Left renal pelvis (tissue), 4 donors: ENCODE measurements around the gene EPS8L1. TPM values are rescaled to one million over a fixed set of nuclear protein-coding genes. Genes with fewer than 3 reads are reported as not detected.

Experiments used
- DNase-seq, 4 donors: peaks; one replicate each; pipeline ENCODE4 v3.0.0-alpha.2; 2013; ENCODE audit warnings: low read depth in 4 of 4, low spot score in 3 of 4
- polyA plus RNA-seq, 4 donors: library from polyadenylated mRNA; unstranded; fragments of 120-200 nt; gene quantifications; one replicate each; pipeline ENCODE4 v1.2.1, GENCODE V29; 2013; ENCODE audit not compliant: insufficient read length in 4 of 4

Gene EPS8L1
- polyA plus RNA-seq, 4 donors = 1.5 to 92.9 (median 53.5) TPM

GRCh38 chr19:55112777-55113569 lies 37.3 kb downstream of the EPS8L1 start:
- no peak for DNase-seq

DNA sequence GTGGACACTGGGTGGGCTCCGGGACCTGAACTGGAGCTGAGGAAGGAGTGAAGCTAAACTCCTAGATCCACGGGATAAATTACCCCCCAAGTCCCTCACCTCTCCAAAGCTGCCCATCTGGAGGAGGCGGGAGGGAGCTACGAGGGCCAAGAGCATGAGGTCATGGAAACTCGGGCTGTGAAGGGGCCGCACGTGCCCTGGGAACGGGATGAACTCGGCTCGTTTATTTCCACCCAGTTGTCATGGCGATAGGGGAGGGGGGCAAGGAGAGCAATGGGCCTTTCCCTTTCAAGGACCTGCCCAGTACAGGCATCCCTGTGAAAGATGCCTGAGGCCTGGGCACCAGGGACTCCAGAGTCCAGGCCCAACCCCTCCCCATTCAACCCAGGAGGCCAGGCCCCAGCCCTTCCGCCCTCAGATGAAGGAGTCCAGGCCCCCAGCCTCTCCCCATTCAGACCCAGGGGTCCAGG lies 37.9 kb downstream of the EPS8L1 start:
- DNase-seq = peak; percentile 62 to 85 (median 76)

DNA sequence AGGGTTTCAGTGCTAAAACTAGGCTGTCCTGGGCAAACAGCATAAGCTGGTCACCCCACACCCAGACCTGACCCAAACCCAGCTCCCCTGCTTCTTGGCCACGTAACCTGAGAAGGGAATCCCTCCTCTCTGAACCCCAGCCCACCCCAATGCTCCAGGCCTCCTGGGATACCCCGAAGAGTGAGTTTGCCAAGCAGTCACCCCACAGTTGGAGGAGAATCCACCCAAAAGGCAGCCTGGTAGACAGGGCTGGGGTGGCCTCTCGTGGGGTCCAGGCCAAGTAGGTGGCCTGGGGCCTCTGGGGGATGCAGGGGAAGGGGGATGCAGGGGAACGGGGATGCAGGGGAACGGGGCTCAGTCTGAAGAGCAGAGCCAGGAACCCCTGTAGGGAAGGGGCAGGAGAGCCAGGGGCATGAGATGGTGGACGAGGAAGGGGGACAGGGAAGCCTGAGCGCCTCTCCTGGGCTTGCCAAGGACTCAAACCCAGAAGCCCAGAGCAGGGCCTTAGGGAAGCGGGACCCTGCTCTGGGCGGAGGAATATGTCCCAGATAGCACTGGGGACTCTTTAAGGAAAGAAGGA lies 39.0 kb downstream of the EPS8L1 start:
- no peak for DNase-seq

GRCh38 chr19:55115446-55116065 lies 39.9 kb downstream of the EPS8L1 start:
- no peak for DNase-seq

DNA sequence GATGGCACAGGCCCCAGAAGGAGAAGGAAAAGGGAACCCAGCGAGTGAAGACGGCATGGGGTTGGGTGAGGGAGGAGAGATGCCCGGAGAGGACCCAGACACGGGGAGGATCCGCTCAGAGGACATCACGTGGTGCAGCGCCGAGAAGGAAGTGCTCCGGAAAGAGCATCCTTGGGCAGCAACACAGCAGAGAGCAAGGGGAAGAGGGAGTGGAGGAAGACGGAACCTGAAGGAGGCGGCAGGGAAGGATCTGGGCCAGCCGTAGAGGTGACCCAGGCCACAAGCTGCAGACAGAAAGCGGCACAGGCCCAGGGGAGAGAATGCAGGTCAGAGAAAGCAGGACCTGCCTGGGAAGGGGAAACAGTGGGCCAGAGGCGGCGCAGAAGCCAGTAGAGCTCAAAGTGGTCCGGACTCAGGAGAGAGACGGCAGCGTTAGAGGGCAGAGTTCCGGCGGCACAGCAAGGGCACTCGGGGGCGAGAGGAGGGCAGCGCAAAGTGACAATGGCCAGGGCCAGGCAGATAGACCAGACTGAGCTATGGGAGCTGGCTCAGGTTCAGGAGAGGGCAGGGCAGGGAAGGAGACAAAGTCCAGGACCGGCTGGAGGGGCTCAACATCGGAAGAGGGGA lies 40.7 kb downstream of the EPS8L1 start:
- DNase-seq = no peak

DNA sequence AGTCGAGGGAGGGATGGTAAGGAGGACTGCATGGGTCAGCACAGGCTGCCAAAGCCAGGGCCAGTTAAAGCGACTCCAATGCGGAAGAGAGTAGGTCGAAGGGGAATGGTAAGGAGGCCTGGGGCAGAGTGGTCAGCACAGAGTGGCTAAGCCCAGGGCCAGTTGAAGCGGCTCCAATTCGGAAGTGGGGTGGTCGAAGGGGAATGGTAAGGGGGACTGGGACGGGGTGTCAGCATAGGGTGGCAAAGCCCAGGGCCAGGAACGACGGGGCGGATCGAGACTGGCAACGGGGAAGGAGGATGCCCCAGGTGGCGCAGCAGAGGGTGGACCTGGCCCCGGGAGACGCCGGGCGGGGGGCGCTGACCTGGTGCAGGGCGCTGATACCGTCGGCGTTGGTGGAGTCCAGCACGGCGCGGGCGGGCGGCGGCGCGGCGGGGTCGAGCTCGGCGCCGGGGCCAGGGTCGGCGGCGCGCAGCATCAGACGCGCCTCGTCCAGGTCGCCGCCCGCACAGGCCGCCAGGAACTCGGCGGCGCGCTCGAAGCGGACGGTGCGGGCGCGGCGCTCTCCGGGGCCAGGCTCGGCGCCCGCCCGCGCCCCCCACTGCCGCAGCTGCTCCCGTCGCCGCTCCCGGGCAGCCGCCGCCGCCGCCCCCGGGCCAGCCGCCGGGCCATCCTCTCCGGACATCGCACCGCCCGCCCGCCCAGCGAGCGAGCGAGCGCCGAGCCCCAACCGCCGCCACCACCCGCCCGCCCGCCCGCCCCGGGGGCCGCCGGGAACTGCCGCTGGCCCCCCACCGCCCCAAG lies 41.4 kb downstream of the EPS8L1 start, which contains the start of gene PPP1R12C:
Gene PPP1R12C (minus strand): TSS at position 779 of the 804 bp plus-strand sequence. CDS start 94 bp downstream, at position 685.
- DNase-seq = no peak

GRCh38 chr19:55117663-55118391 lies 42.2 kb downstream of the EPS8L1 start:
- DNase-seq = peak; percentile 95 to 97 (median 96)

DNA sequence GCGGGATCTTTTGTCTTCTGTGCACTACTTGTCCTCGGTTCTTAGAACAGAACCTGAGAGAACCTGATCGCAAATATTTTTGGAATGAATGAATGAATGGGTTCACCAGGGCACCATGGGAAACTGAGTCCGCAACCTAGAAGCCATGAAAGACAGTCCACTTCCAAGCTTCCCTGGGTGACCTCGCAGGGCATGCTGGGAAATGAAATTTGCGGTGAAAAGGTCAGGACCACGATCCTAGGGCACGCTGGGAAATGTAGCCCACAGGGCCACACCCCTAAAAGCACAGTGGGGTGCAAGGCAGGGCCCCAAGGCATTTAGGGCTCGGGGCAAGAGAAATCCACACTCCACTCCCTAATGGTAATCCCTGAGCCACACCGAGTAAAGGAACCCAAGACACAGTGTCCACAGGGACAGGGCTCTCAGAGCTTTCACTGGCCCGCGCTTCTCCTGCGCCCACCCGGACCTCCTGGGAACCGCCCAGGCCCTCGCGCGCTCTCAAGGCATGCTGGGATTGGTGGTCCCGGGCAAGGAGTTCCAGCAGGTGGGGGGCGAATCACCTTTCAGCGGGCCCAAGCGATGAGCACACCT lies 42.8 kb downstream of the EPS8L1 start:
- no peak for DNase-seq

- DNase-seq = no peak
Observed at GRCh38 chr19:55119053-55119452, 43.4 kb downstream of the EPS8L1 start.

DNA sequence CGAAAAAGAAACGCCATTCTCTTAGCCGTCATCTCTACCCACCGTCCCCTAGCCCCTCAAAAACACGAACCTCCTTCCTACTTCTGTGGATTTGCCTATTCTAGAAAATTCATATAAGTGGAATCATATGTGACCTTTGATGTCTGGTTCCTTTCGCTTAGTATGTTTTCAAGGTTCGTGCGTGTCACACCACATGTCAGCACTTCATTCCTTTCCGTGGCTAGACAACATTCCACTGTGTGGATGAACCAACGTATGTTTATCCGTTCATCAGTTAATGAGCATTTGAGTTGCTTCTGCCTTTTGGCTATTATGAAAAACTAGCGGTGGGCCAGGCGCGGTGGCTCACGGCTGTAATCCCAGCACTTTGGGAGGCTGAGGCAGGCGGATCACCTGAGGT lies 55.8 kb downstream of the EPS8L1 start:
- DNase-seq = no peak

- DNase-seq = no peak
Observed at GRCh38 chr19:55132453-55133129, 56.9 kb downstream of the EPS8L1 start.

DNA sequence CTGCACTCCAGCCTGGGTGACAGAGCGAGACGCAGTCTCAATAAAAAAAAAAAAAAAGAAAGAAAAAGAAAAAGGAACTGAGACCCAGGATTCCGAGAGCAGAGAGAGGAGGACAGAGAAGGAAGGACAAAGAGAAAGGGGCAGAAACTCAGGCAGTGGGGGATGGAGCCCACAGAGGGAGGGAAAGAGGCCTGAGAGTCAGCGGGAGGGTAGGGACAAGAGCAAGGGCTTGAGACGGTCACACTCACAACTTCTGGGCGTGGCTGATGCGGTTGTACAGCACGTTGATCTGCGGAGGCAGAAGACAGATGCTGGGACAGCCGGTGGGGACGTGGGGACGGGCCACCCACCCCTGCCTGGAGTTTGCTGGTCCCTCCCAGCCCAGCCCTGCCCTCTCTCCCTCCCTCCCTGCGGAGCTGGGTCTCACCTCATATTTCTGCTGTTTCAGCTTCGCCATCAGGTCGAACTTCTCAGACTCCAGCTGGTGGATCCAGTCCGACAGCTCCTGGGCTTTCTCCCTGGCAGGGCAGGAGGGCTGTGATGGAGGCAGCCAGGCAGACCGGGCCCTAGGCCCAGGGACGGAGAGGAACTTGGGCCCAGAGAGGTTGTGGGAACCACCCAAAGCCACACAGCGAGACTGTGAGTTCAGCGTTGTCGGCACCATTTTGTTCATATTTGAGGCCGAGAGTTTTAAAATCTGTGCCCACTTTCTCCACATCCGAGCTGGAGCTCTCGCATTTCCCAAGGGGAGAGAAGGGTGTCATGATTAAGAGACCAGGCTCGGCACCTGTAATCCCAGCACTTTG lies 58.2 kb downstream of the EPS8L1 start:
- no peak for DNase-seq

DNA sequence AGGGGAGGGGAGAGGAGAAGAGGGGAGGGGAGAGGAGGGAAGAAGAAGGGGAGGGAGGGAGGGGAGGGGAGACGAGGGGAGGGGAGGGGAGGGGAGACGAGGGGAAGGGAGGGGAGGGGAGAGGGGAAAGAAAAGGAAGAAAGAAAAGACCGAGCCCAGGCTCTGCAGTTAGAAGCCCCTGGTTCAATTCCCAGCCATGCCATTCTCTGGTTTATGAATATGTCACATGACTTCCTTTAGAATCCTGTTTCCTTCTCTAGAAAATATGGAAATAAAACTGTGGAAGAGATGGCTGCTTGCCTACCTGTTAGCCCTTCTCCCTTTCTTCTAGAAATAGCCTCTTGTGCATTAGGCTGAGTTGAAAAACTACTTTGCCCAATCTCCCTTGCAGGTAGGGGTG lies 59.1 kb downstream of the EPS8L1 start:
- DNase-seq = no peak

DNA sequence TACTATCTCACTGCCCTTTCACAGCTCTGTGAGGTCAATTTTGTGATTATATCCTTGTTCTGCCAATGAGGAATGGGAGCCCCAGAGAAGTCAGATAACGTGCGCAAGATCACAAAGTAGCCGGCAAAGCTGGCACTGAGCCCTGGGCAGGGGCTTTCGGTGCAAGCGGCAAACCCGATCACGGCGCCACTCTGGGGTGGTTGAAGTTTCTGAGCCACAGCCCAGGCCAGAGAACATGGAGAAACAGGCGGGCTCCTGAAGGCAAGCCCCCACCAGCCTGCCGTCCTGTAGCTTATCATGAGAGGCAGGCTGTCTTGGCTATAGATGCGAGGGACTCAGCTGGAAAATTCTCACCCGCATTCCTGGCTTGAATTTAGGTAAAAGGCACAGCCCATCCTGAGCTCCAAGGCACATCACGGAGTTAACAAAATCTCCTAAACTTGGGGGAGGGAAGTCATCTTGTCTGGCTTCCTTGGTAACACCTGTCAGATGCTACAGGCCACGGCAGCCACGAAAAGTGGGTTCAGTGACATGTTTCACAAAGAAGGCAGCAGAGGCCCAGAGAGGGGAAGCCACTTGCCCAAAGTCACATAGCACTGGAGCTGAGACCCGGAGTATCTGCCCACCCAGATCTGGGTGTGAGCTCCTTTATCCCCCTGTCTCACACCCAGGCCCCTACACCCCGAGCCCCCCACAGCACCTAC lies 60.9 kb downstream of the EPS8L1 start:
- DNase-seq = no peak
